DOHH2 (cell line): ENCODE measurements around the gene PTPRN2.

Experiments
- H3F3A ChIP-seq: fragments of 200-600 bp; sonication (generic), shearing (Covaris generic); 2 replicates; pipeline ENCODE4 v1.6.0; 2016; ENCODE audit warnings: antibody characterized with exemption, mild to moderate bottlenecking; ENCODE audit not compliant: control insufficient read depth, insufficient read depth
- H3K27ac ChIP-seq: fragments of 200-600 bp; sonication (generic); 2 replicates; pipeline ENCODE4 v1.5.1; 2014; ENCODE audit warnings: low read depth, mild to moderate bottlenecking, low read length, moderate library complexity
- H3K27me3 ChIP-seq: fragments of 200-600 bp; sonication (generic); 2 replicates; pipeline ENCODE4 v1.6.1; 2014; ENCODE audit warnings: mild to moderate bottlenecking, low read length, mixed read lengths; ENCODE audit not compliant: control insufficient read depth
- H3K36me3 ChIP-seq: fragments of 200-600 bp; sonication (generic); 2 replicates; pipeline ENCODE4 v1.6.1; 2014; ENCODE audit warnings: mild to moderate bottlenecking, low read length, moderate library complexity, mixed read lengths; ENCODE audit not compliant: control insufficient read depth
- H3K4me1 ChIP-seq: fragments of 200-600 bp; sonication (generic); 2 replicates; pipeline ENCODE4 v1.6.1; 2014; ENCODE audit warnings: mild to moderate bottlenecking, low read length, mixed read lengths; ENCODE audit not compliant: control insufficient read depth
- H3K4me2 ChIP-seq: fragments of 200-600 bp; sonication (generic); 2 replicates; pipeline ENCODE4 v1.6.0; 2014; ENCODE audit warnings: mild to moderate bottlenecking, low read length, moderate library complexity
- H3K4me3 ChIP-seq: fragments of 200-600 bp; sonication (generic); 2 replicates; pipeline ENCODE4 v1.5.1; 2014; ENCODE audit warnings: mild to moderate bottlenecking, low read length, mixed read lengths
- H3K79me2 ChIP-seq: fragments of 200-600 bp; sonication (generic); 2 replicates; pipeline ENCODE4 v1.6.1; 2014; ENCODE audit warnings: mild to moderate bottlenecking, low read length, mixed read lengths; ENCODE audit not compliant: control insufficient read depth
- H3K9me2 ChIP-seq: fragments of 200-600 bp; sonication (generic); replicated peaks from 2 replicates; pipeline ENCODE4 v1.6.1; 2014; ENCODE audit warnings: mild to moderate bottlenecking, low read length, mixed read lengths; ENCODE audit not compliant: control insufficient read depth
- H3K9me3 ChIP-seq: fragments of 200-600 bp; sonication (generic); 2 replicates; pipeline ENCODE4 v1.6.1; 2014; ENCODE audit warnings: antibody characterized with exemption, low read length, mixed read lengths; ENCODE audit not compliant: control insufficient read depth, insufficient read depth
- H4K20me1 ChIP-seq: fragments of 200-600 bp; sonication (generic); 2 replicates; pipeline ENCODE4 v1.6.0; 2014; ENCODE audit warnings: low read depth, mild to moderate bottlenecking, antibody characterized with exemption, low read length, moderate library complexity; ENCODE audit not compliant: control insufficient read depth, insufficient read depth
- CTCF ChIP-seq: fragments of 200-600 bp; sonication (generic); IDR thresholded peaks from one replicate; pipeline ENCODE4 v1.5.1; 2014; ENCODE audit warnings: antibody characterized with exemption, mild to moderate bottlenecking, low read depth, low read length; ENCODE audit not compliant: poor library complexity, severe bottlenecking
- EZH2phosphoT487 ChIP-seq: fragments of 200-600 bp; sonication (generic); IDR thresholded peaks from 2 replicates; pipeline ENCODE4 v1.6.1; 2017; ENCODE audit warnings: borderline replicate concordance, mild to moderate bottlenecking, antibody characterized with exemption, low read length, moderate library complexity, mixed read lengths

PTPRN2 gene

GRCh38 chr7:157955348-157955999 is 632.1 kb downstream of the PTPRN2 start:
- H3K4me3 ChIP-seq: no peak overlapping the region
- H3K36me3 ChIP-seq: no peaks in the 10 kb centered on the region
- no peaks in the 10 kb centered on the region for H3F3A ChIP-seq
- no peak for TF ChIP-seq CTCF
- no peak for TF ChIP-seq EZH2phosphoT487
- H3K9me2 ChIP-seq: no peaks in the 10 kb centered on the region
- H3K79me2 ChIP-seq: no peaks in the 10 kb centered on the region
- no peaks in the 10 kb centered on the region for H3K27me3 ChIP-seq
- H3K9me3 ChIP-seq: peaks cover 14% of the 10 kb centered on the region; the same call in 1 of the 2 replicates
- H3K4me2 ChIP-seq: no peak overlapping the region
- H3K27ac ChIP-seq: no peak overlapping the region
- H3K4me1 ChIP-seq: no peaks in the 10 kb centered on the region
- H4K20me1 ChIP-seq: no peaks in the 10 kb centered on the region

GRCh38 chr7:157954901-157955300 is 632.7 kb downstream of the PTPRN2 start:
- Histone ChIP-seq H3K9me3 (peaks cover 14% of the 10 kb centered on the region; the same call in 1 of the 2 replicates), H3K27ac (no peak overlapping the region), H3K79me2 (no peaks in the 10 kb centered on the region), H3K27me3 (no peaks in the 10 kb centered on the region), H3F3A (no peaks in the 10 kb centered on the region), H3K4me1 (no peaks in the 10 kb centered on the region), H4K20me1 (no peaks in the 10 kb centered on the region), H3K4me2 (no peak overlapping the region), H3K4me3 (no peak overlapping the region), H3K9me2 (no peaks in the 10 kb centered on the region), H3K36me3 (no peaks in the 10 kb centered on the region)
- TF ChIP-seq CTCF (no peak), EZH2phosphoT487 (no peak)

- Histone ChIP-seq H3F3A (no peaks in the 10 kb centered on the region), H4K20me1 (no peaks in the 10 kb centered on the region), H3K9me2 (no peaks in the 10 kb centered on the region), H3K79me2 (no peaks in the 10 kb centered on the region), H3K4me3 (no peak overlapping the region), H3K27me3 (no peaks in the 10 kb centered on the region), H3K36me3 (no peaks in the 10 kb centered on the region), H3K9me3 (peaks cover 14% of the 10 kb centered on the region; the same call in 1 of the 2 replicates), H3K4me1 (no peaks in the 10 kb centered on the region), H3K27ac (no peak overlapping the region), H3K4me2 (no peak overlapping the region)
- TF ChIP-seq EZH2phosphoT487 (no peak), CTCF (no peak)
These were observed 634.6 kb downstream of the PTPRN2 start for GRCh38 chr7:157952841-157953645.
